Measurements from ENCODE around the gene RASAL3.

GRCh38 chr19:15426485-15427349 lies 37.6 kb downstream of the RASAL3 start:
- no peak for TF ChIP-seq CTCF (IDR thresholded peaks at IDR 0.05)
- TF ChIP-seq POLR2AphosphoS5 (IDR thresholded peaks at IDR 0.05), result no peak

All from upper lobe of left lung (tissue), 4 donors.